ENCODE measurements around the gene FIP1L1.
"Not testable (repeated sequence)": the region's sequence is repeated elsewhere in the genome, so short reads cannot be mapped to it uniquely, and the experiment has no call there.

Gene FIP1L1, protein sequence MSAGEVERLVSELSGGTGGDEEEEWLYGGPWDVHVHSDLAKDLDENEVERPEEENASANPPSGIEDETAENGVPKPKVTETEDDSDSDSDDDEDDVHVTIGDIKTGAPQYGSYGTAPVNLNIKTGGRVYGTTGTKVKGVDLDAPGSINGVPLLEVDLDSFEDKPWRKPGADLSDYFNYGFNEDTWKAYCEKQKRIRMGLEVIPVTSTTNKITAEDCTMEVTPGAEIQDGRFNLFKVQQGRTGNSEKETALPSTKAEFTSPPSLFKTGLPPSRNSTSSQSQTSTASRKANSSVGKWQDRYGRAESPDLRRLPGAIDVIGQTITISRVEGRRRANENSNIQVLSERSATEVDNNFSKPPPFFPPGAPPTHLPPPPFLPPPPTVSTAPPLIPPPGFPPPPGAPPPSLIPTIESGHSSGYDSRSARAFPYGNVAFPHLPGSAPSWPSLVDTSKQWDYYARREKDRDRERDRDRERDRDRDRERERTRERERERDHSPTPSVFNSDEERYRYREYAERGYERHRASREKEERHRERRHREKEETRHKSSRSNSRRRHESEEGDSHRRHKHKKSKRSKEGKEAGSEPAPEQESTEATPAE

DNA sequence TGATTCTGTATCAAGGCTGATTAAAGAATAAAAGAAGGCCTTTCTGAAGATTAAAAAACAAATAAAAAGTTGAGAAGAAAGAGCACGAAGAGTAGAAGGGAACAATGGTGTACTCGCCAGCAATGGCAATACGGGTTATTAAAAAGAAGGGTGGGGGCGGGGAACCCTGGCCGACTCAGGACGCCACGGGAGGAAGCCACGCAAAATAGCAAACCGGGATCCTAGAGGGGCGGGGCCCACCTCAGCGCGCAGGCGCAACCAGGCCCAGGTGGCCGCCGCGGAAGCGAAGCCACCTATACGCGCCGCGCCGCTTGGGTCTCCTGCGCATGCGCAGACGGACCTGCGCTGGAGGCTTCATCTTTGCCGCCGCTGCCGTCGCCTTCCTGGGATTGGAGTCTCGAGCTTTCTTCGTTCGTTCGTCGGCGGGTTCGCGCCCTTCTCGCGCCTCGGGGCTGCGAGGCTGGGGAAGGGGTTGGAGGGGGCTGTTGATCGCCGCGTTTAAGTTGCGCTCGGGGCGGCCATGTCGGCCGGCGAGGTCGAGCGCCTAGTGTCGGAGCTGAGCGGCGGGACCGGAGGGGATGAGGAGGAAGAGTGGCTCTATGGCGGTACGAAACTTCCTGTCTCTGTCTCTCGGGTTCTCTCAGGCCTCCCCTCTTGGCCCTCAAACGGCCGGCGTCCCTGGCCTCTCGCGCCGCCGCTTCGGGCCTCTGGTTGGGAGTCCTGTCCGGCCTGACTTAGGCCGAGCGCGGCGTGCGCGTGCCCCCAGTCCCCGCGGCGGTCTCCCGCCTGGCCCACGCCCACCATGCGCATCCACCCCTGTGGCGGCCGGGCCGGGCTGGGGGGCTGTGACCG, at the start of gene FIP1L1:
Gene FIP1L1 (plus strand): TSS at position 323 of the 852 bp plus-strand sequence. CDS start 198 bp downstream, at position 521.
- DNase-seq: peak; percentile 98

- not testable (repeated sequence) for DNase-seq
These were observed 42.5 kb upstream of the FIP1L1 start for GRCh38 chr4:53334916-53335315.

DNA sequence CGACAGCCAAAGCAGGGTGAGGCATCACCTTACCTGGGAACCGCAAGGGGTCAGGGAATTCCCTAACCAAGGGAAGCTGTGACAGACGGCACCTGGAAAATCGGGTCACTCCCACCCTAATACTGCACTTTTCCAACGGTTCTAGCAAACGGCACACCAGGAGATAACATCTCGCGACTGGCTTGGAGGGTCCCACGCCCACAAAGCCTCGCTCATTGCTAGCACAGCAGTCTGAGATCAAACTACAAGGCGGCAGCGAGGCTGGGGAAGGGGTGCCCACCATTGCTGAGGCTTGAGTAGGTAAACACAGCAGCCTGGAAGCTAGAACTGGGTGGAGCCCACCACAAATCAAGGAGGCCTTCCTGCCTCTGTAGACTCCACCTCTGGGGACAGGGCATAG, 37.3 kb upstream of the FIP1L1 start:
- not testable (repeated sequence) for DNase-seq

GRCh38 chr4:53346392-53346791, 31.0 kb upstream of the FIP1L1 start:
- not testable (repeated sequence) for DNase-seq

DNA sequence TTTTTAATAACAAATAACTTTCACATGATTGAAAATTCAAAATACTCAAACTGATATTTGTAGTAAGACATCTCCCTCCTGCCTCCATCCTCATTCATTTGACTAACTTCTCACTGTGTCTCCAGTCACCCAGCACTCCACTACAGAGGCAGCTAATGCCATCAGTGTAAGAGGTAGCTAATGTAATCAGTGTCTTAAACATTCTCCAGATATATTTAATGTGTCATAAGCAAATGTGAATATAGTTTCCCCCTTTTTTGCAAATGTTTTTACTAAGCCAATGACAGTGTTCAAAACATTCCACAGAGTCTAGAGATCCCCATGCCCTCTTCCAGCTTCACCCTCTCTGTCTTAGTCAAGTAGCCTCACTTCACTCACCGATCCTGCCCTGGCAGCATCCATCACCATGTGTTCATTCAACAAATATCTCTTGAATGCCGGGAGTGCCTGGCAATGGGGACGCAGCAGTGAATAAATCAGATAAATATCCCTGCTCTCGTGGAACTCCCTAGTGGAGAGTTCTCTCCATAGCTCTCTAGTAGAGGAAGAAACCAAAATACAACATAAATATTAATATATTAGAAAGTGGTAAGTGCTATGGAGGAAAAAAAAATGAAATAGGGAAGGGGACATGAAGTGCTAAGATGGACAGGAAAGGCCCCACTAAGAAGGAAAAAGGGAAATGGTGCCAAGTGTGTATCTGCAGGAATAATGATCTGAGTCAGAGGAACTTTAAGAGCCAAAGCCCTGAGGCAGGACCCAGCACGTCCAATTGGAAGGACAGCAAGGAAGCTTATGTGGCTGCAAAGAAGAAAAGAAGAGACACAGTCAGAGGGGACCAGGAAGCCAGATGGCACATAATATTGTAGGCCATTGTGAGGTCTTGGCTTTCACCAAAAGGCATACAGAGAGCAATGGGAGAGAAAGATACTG, 30.3 kb upstream of the FIP1L1 start:
- DNase-seq: no peak

GRCh38 chr4:53348046-53348445, 29.4 kb upstream of the FIP1L1 start:
- no peak for DNase-seq

DNA sequence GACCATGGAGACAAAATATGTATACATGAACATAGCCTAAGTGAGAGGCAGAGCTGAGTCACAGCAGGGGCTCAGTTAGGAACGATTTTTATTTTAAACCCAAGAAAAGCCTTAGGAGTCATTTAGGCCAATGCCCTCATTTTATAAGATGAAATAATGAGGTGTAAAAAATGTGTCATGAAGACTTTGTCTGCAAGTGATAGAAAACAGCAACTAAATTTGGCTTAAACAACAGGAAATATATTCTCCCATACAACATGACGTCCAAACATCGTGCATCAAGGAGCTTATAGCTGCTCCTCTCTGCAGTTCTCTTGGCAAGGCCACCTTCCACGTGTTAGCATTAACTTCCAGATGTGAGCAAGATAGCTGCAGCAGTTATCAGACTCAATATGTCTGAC, 28.4 kb upstream of the FIP1L1 start:
- no peak for DNase-seq

DNA sequence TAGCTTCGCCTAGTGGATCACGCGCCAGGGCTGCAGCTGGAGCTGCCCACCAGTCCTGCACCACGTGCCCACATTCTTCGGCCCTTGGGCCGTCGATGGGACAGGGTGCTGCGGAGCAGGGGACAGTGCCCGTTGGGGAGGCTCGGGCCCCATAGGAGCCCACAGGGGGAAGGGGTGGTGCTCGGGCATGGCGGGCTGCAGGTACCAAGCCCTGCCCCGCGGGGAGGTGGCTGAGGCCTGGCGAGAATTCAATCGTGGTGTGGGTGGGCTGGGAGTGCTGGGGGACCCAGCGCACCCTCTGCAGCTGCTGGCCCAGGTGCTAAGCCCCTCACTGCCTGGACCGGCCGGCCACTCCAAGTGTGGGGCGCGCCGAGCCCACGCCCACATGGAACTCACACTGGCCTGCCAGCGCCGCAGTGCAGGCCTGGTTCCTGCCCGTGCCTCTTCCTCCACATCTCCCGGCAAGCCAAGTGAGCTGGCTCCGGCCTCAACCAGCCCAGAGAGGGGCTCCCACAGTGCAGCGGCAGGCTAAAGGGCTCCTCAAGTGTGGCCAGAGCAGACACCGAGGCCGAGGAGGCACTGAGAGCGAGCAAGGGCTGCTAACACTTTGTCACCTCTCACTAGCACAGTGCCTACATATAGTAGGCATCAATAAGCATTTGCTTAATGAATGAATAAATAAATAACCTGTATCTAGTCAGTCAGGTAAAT, 23.3 kb upstream of the FIP1L1 start:
- no peak for DNase-seq

DNA sequence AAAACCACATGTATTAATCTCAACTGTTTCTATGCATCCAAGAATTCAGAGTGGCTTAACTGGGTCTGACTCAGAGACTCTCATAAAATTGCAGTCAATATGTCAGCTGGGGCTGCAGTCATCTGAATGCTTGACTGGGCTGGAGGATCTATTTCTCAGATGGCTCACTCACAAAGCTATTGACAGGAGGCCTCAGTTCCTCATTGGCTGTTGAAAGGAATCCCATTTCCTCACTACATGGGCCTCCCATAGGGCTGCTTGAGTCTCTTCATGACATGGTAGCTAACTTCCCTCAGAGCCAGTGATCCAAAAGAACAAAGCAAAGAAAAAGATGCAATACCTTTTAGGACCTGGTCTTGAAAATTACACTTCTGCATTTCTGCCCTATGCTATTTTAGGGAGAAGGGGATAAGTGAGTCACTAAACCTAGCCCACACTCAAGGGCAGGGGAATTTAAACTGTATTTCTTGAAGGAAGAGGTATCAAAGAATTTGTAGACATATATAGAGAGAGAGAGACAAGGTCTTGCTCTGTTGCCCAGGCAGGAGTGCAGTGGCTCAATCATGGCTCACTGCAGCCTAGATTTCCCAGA, 21.4 kb upstream of the FIP1L1 start:
- no peak for DNase-seq

DNA sequence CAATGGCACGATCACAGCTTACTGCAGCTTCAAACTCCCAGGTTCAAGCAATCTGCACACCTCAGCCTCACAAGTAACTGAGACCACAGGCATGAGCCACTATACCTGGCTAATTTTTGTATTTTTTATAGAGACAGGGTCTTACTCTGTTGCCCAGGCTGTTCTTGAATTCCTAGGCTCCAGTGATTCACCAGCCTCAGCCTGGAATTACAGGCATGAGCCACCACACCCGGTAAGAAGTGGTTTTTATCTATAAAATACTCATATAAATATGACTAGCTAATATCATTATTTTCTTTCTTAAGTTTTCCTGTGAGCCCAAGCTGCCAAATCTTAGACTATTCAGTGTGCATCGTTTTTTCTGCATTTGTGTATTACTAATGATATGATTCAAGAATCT, 16.0 kb upstream of the FIP1L1 start:
- no peak for DNase-seq

DNA sequence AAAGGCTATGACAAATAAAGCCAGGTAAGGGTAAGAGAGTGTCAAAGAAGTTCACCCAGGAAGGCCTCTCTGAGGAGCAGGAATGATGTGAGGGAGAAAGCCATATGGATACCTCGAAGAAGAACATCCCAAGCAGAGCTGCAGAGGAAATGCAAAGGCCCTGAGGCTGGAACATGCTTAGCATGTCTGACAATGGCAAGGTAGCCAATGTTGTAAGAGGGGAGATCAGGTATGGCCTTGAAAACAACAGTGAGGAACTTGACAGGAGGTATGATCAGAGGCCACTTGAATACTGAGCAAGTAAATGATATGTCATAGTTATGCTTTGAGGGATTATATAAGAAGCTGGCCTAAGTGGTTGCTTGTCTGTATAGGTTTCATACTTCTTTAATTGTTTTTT, 15.3 kb upstream of the FIP1L1 start:
- DNase-seq: no peak

GRCh38 chr4:53364624-53365023, 12.8 kb upstream of the FIP1L1 start:
- DNase-seq: no peak

- no peak for DNase-seq
These were observed 12.3 kb upstream of the FIP1L1 start for GRCh38 chr4:53365121-53365485.

DNA sequence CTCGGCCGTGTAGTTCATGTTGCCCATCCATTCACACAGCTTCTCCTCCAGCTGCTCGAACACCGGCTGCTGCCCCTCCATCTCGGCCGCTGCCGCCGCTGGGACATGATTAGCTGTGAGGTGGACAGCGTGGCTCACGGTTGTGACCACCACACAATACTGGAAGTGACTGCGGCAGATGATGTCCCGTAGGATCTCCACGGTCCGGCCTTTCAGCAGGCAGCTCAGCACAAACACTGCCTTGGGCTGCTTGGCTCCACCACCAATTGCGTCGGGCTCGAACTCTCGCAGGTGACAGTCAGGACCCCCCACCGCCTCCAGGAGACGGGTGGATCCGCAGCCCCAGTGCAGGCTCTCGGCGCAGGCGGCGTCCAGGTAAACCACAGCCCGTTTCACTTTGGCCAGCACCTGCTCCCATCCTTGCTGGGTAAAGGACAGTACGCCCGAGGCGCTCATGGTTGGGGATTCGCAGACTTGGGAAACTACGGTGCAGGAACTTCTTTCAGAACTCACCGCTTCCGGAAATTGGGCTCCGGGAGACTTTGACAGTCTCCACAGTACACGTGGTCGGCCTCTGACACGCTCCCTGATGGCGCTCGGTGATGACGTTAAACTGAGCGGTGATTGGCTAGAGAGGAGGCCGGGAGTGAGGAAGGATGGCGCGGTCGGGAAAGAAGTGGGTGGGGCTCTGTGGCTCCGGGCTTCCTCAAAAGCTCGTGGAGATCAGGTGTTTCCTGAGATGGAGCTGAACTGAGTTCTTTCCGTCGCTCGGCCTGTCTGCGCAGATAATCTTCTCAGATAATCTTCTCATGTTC, 11.7 kb upstream of the FIP1L1 start, which contains the start of gene SCFD2:
Gene SCFD2 (minus strand): TSS at position 576 of the 815 bp plus-strand sequence.
- DNase-seq: peak; percentile 96

DNA sequence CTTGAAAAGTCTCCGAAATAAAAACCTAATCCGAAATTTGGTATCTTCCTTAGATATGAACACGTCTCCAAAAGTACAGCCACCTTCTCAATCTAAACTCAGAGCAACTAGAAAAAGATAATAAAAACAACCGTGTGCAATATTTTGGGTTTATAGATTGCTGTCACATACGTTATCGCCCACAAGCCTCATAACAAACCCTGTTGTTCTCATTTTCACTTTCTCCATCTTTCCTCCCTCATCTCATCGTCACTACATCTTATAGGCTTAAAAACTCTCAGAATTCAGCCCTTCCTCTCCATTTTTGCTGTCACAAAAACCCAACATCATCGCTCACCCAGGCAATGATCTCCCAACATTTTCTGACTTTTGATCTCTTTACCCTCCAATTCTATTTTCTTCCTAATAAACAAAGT, 11.1 kb upstream of the FIP1L1 start:
- no peak for DNase-seq

DNA sequence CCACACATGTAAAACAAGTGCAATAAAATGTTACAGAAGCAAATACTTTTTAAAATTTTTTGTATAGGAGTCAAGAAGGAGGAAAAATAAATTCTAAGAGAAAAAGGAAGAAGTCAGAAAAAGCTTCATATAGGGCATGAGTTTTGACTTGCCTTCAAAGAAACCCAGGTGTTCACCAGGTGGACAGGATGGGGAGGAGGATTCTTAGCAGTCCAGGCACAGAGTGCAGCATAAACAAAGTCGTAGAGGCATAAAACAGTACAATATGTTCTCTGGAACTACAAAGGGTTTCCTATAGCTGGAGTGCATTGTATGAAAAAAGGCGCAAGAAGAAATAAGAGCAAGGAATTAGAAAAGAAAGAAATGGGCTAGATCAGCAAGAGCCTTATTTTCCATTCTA, 9.7 kb upstream of the FIP1L1 start:
- no peak for DNase-seq

- no peak for DNase-seq
These were observed 6.4 kb upstream of the FIP1L1 start for GRCh38 chr4:53371049-53371448.

DNA sequence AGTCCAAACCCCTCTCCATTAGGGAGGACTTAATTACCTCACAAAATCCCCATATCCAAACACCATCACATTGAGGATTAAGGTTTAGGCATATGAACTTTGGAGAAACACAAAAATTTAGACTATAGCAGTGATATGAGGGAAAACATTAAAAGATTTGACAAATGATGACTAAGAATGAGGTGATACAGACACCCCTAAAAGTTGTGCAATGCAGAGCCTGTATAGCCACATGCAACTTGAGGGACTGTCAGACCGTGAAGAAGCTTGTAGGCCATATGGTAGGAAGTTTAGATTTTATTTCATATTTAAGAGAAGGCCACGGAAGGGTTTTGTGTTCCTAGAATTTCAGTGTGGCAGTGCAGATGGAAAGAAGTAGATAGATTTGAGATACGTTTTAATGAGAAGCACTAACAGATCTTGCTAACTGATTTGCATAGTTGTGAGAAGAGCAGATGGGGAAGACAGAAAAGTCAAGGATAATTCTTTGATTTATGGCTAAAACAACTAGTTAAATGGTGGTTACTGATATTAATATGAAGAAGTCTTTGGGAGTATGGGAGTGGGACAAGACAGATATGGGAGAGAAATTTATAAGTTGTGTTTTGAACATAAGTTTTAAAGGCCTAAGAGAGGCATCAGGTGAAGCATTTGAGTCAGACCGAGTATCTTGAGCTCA, 5.5 kb upstream of the FIP1L1 start:
- no peak for DNase-seq

GRCh38 chr4:53374777-53375258, 2.6 kb upstream of the FIP1L1 start:
- no peak for DNase-seq

- DNase-seq: no peak
These were observed 541 bp upstream of the FIP1L1 start for GRCh38 chr4:53376900-53377299.
